Thoracic aorta (tissue), 2 donors: ENCODE measurements around the gene SMG7. TPM values are rescaled to one million over a fixed set of nuclear protein-coding genes. Genes with fewer than 3 reads are reported as not detected.
"Not testable (repeated sequence)": the region's sequence is repeated elsewhere in the genome, so short reads cannot be mapped to it uniquely, and the experiment has no call there.

ENCODE experiments used
- ATAC-seq: fragments of 150-250 bp; one replicate; pipeline ENCODE4 v1.8.0; 2017; ENCODE audit warnings: low read depth; ENCODE audit not compliant: insufficient number of reproducible peaks, low FRiP score
- DNase-seq: peaks from one replicate; pipeline ENCODE4 v3.0.0-alpha.2; 2020; ENCODE audit warnings: low spot score
- H3K27ac ChIP-seq, 2 donors: fragments of 200-600 bp; sonication (generic); 1 replicate in 1 of 2; 2 replicates in 1 of 2; pipeline ENCODE4 v1.5.1; 2016; ENCODE audit warnings: mild to moderate bottlenecking in 2 of 2, moderate library complexity in 2 of 2
- H3K27me3 ChIP-seq: fragments of 200-600 bp; sonication (generic); replicated peaks from 2 replicates; pipeline ENCODE4 v1.6.0; 2016; ENCODE audit warnings: mild to moderate bottlenecking; ENCODE audit not compliant: insufficient read depth
- H3K36me3 ChIP-seq: fragments of 200-600 bp; sonication (generic); one replicate; pipeline ENCODE4 v1.5.1; 2016
- H3K4me1 ChIP-seq, 2 donors: fragments of 200-600 bp; sonication (generic); 1 replicate in 1 of 2; 2 replicates in 1 of 2; pipeline versions ENCODE4 v1.5.1 to v1.6.0; 2016; ENCODE audit warnings: low read depth in 2 of 2, mild to moderate bottlenecking in 1 of 2; ENCODE audit not compliant: control insufficient read depth in 1 of 2
- H3K4me3 ChIP-seq: fragments of 200-600 bp; sonication (generic); 2 replicates; pipeline ENCODE4 v1.5.1; 2016; ENCODE audit warnings: mild to moderate bottlenecking
- H3K9me3 ChIP-seq: fragments of 200-600 bp; sonication (generic); 2 replicates; pipeline ENCODE4 v1.5.1; 2016
- CTCF ChIP-seq: fragments of 200-600 bp; sonication (generic); IDR thresholded peaks from one replicate; pipeline ENCODE4 v1.5.1; 2019; ENCODE audit warnings: antibody characterized with exemption
- total RNA-seq, 2 donors: library from RNA; depleted of rRNA; stranded (reverse); fragments of >200 nt; gene quantifications; one replicate each; pipeline versions ENCODE4 v1.1.0 to v1.2.3, GENCODE V29; 2016

The SMG7 gene
- total RNA-seq, result 10 to 100 TPM; 29.8 to 41.9 TPM

- no peak for TF ChIP-seq CTCF
Observed at GRCh38 chr1:183472488-183473216, at the start of gene SMG7. Gene SMG7 (plus strand): TSS chr1:183472499. CDS start chr1:183472621, 122 bp downstream.

GRCh38 chr1:183423541-183423940 is 48.8 kb upstream of the SMG7 start:
- DNase-seq (no peak), ATAC-seq (no peak)
- Histone ChIP-seq H3K36me3 (no peaks in the 10 kb centered on the region), H3K9me3 (no peaks in the 10 kb centered on the region), H3K27ac (no peak overlapping the region), H3K4me3 (no peak overlapping the region), H3K4me1 (no peaks in the 10 kb centered on the region), H3K27me3 (no peaks in the 10 kb centered on the region)
- no peak for TF ChIP-seq CTCF

More at GRCh38 chr1:183472488-183473216, at the start of gene SMG7:
- Histone ChIP-seq H3K36me3 (no peaks in the 10 kb centered on the region), H3K27me3 (no peaks in the 10 kb centered on the region), H3K4me3 (peak within 1 kb of the TSS; percentile 98), H3K9me3 (no peaks in the 10 kb centered on the region), H3K4me1 (peaks cover 6 to 25% of the 10 kb centered on the region in 2 donors), H3K27ac (peak within 1 kb of the TSS; percentile 84 to 95)
- DNase-seq (peak; percentile 21), ATAC-seq (no peak)

- Histone ChIP-seq H3K36me3 (no peaks in the 10 kb centered on the region), H3K27ac (no peak overlapping the region), H3K4me3 (no peak overlapping the region), H3K27me3 (no peaks in the 10 kb centered on the region), H3K4me1 (no peaks in the 10 kb centered on the region), H3K9me3 (no peaks in the 10 kb centered on the region)
- no peak for TF ChIP-seq CTCF
- DNase-seq (no peak), ATAC-seq (no peak)
Observed at GRCh38 chr1:183424691-183425090, 47.6 kb upstream of the SMG7 start.

- H3K36me3 ChIP-seq, DNase-seq, H3K27me3 ChIP-seq, H3K27ac ChIP-seq, H3K9me3 ChIP-seq, H3K4me3 ChIP-seq, H3K4me1 ChIP-seq, ATAC-seq: not testable (repeated sequence)
Observed at GRCh38 chr1:183427591-183427990, 44.7 kb upstream of the SMG7 start.

- Histone ChIP-seq H3K9me3 (no peaks in the 10 kb centered on the region), H3K27me3 (no peaks in the 10 kb centered on the region), H3K4me1 (no peaks in the 10 kb centered on the region), H3K36me3 (no peaks in the 10 kb centered on the region), H3K4me3 (no peak overlapping the region), H3K27ac (no peak overlapping the region)
- ATAC-seq (no peak), DNase-seq (no peak)
- TF ChIP-seq CTCF, result no peak
Observed at GRCh38 chr1:183431840-183432547, 40.3 kb upstream of the SMG7 start.
